ENCODE results near the gene CTNNAL1.
"Not testable (repeated sequence)": the region's sequence is repeated elsewhere in the genome, so short reads cannot be mapped to it uniquely, and the experiment has no call there.

Gene CTNNAL1

DNA sequence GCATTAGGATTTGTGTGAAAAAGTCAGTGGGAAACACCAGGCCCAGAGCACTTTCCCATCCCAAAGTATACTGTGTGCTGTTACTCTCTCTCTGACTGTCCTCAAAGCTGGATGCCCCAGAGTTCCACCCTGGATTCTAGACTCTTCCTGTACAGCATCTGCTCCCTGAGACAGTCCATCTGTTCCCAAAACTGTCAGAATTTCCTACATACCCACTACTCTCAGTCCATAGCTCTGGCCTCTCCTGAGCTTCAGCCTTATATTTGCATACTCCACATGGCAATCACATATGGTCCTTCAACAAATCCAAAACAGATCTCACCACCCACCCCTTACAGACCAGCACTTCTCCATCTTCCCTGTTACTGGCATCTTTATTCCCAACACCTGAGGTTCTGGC, 88.8 kb downstream of the CTNNAL1 start:
- DNase-seq: no peak

DNA sequence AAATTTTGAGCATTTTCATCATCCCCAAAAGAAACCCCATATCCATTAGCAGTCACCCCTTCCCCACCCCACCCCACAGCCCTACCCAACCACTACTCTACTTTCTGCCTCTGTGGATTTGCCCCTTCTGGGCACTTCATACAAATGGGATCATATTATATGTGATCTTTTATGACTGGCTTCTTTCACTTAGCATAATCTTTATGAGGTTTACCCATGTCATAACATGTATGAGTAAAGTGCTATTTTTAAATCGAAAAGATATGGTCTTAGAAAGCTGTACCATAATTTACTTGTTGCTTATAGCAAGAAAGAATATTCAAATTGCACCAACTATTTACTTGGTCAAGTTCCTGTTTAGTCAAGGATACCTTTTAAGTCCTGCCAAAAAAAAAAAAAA, 92.1 kb downstream of the CTNNAL1 start:
- DNase-seq: no peak

DNA sequence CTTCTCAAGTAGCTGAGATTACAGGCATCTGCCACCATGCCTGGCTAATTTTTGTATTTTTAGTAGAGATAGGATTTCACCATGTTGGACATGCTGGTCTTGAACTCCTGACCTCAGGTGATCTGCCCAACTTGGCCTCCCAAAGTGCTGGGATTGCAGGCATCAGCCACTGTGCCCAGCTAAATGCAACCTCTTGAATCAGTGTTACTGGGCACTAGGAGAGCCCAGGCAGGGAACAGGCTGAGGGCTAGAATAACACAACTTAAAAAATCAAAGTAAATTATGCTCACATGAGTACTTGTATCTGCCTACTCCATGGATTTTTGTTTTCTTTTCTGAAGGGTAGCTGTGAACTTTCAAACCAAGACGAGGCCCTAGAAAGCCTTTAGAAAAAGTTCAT, 92.9 kb downstream of the CTNNAL1 start:
- not testable (repeated sequence) for DNase-seq

DNA sequence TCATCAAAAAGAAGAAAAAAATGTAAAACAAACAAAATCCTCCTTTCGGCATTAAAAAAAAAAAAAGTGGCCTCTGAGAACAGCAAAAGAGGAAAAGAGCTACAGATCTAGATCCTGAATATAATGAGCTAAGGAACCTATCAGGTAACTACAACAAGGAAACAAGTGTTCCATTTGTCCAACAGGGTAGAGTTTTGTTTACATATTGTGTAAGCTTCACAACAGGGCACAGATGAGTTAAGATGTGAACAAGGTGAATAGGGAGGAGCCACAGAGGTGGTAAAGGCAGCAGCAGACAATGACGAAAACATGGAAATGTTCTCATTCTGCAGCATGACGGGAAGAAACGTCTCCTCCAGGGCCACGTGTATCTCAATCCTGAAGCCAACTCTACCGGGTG, 93.8 kb downstream of the CTNNAL1 start:
- DNase-seq: no peak

DNA sequence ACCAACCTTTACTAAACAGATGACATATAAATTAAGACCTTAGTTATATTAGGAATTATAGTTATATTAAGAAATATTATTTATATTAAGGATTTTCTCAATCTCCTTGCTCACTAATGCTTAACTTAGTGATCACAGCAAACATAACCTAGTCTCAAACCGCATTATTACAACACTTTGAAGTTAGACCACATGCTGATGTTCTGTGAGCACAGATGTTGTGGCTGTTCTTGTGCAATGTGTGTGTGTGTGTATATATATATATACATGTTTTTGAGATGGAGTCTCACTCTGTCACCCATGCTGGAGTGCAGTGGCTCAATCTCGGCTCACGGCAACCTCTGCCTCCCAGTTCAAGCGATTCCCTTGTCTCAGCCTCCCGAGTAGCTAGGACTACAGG, 99.9 kb downstream of the CTNNAL1 start:
- no peak for DNase-seq

DNA sequence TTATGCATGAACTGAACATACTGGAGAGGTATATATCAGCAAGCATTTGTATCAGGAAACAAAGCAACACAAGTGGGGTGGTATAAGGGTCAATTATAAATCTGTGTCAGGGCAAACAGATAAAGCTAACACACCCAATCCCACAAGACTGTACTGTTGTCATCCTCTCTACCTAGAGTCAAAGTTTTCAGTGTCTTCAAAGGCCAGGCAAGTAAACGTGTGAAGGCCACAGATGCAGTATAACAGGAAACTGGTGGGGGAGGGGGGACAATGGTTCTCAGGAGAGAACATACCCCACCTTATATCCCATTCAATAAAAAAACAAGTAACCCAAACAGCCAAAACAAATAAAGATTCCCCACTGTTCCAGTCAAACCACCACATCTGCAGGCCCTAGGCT, 101.5 kb downstream of the CTNNAL1 start:
- no peak for DNase-seq

DNA sequence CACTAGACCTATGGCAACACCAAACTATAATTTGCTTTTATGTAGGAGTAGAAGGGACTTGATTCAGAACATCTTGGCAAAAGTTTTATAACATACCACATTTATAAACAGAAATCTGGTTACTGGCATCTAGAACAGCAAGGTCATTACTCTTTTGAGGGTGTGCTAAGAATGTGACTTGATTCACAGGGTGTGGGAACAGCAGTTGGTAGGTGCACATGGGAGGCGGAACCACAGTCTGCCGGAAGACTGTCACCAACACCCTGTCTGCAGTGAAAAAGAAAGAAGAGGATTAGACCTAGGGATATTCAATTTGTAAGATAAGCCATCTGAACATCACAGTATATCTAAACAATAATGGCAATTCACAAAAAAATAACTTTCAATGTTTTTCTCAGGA, 102.4 kb downstream of the CTNNAL1 start:
- DNase-seq: no peak

DNA sequence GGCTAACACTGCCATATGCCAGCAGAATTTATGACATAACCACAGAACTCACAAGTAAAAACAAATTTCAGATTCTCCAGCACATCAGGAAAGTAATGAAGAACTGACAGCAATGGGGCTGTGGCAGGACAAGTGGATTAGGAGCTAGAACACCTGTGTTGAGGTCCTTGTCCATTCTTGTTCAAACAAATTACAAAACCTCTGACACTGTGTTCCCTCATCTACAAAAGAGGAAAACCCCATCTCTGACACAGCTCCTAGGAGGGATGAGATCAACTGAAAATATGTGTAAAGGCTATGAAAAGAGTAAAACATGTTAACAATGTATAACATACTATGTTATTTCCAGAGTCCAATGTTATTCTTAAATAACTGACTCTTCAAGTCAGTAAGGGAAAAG, 102.9 kb downstream of the CTNNAL1 start:
- no peak for DNase-seq

DNA sequence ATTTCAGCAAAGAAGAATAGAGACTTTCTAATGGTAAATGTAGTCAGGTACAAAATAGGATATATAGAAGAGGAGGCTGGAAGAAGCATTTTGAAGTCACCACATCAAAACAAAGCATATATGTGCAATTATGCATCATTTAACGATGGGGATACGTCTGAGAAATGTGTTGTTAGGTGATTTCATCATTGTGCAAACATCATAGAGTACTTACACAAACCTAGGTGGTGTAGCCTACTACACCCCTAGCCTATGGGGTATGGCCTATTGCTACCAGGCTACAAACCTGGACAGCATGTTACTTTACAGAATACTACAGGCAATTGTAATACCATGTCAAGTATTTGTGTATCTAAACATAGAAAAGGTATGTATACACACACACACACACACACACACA, 107.8 kb downstream of the CTNNAL1 start:
- DNase-seq: no peak

DNA sequence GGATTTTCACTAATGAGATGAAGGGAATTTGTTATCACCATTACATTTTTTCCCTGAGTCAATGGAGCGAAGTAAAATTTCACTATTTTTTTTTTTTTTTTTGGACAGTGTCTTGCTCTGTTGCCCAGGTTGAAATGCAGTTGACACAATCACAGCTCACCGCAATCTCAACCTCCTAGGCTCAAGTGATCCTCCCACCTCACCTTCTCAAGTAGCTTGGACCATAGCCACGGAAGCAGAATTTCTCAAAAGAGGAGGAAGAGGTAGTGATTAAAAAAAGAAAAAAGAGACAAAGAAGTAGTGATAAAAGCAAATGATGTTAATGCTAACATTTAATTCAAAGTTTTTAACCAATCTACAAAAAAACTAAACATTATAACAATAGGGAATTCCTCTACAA, 109.1 kb downstream of the CTNNAL1 start:
- no peak for DNase-seq

DNA sequence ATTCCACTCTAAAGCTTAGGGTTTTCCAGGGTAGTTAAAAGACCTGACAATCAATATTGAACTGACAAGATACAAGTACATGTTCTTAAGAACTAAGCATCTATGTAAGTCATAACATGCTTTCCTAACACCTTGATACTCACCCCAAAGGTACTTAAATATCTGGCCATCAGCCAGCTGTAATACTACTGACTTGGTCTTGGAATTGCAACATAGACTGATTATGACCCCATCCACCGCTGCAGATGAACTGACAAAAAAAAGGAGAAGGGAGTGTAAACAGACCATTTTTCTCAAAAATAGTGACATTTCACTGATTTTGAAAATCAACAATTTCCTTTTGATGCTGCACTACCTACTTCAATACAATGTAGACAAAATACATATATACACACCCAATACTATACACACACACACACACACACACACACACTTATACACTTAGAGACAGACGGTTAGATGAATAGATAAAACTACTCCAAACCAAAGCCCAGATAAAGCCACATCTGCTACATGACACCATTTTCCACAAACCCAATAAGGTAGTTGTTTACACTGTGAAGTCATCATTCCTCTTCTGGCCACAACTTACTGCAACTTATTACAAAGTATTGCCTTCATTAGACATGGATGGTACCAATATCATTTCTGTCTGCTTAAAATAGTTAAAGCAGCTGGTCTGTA, 109.7 kb downstream of the CTNNAL1 start:
- DNase-seq: no peak

DNA sequence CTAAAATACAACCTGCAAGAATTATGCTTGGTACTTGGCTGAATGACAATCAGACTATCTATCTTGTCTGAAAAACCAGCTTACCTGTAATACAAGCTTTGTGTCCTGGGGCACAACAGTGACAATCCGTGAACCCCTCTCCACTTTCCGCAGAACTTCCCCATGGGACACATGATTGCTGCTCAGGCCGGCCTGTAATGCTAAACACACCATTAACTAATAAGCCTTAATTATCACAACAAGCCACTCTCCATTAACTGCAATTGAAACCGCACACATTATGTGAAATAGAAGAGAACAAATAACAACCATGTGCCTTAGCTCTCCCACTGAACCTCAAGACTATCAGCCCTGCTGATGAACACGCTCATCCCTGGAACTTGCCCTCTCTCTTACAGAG, 113.1 kb downstream of the CTNNAL1 start:
- no peak for DNase-seq

DNA sequence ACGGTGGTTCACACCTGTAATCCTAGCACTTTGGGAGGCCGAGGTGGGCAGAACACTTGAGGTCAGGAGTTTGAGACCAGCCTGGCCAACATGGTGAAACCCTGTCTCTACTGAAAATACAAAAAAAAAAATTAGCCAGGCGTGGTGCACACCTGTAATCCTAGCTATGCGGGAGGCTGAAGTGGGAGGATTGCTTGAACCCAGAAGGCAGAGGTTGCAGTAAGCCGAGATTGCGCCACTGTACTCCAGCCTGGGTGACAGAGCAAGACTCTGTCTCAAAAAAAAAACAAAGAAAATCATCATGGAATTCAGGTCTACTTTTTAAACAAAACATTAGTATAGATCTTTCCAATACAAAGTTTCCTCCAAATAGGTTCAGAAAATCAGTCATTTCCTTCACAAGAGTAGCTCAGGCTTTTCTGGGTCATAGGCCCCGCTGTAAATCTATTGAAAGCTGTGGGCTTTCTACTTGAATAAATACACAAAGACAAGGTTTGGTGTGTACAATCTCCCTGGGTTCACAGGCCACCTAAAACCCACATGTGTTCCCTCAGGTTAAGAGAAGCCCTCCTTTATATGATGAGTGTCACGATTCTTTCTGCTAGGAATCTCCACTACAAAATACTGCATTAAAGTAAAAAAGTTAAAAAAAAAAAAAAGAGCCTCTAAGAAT, 114.1 kb downstream of the CTNNAL1 start:
- not testable (repeated sequence) for DNase-seq

DNA sequence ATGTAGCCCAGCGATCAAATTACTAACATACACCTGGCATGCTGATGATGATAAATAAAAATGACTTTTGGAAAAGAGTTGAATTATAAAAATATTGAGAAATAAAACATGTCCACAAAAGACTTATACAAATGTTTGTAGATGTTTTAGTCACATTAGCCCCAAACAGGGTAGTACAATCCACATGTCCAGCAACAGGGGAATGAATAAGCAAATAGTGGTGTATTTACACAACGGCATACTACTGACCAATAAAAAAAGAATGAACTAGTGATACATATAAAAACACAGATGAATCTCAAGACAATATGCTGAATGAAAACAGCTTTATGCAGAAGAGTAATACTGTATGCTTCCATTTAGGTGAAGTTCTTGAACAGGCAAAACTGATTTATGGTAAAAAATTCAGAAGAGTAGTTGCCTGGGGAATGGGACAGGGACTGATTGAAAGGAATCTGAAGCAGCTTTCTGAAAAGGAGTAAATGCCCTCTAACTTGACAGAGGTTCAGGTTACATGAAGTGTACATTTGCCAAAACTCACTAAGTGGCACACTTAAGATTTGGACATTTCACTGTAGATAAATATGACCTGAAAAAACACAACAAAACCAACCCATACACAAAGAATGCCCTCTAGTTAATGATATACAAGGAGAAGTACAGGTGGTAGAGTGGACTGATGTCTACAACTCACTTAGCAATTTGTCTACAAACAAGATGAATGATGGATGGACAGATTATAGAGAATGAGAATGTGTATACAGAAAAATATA, 115.8 kb downstream of the CTNNAL1 start:
- no peak for DNase-seq

DNA sequence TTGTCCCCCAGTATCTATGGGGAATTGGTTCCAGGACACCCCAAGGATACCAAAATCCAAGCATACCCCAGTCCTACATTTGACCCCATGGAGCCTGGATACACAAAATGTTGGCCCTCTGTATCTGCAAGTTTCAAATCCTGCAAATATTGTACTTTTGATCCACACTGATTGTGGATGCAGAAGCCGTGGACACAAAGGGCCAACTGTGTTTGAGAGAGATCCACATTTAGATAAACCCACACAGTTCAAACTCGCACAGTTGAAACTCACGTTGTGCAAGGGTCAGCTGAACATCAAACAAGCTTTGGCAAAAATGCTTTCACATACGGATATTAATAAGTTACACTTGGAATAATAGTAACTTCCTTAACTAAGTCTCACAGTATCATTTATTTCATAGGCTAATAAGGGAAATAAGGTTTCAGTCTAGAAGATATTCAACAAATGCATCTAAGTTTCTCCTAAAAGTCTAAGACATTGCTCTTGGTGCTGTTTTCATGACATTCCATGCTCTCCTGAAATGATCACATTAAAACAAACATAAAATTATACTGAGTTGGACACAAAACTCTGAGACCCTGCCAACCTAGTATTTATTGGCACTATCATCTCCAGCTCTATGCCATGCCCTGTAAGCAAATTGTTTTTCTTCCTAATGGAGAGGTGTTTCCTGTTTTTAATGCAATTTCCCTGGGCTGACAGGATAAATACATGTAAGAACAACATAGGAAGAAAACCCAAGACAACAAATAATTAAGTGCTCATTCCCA, 118.9 kb downstream of the CTNNAL1 start:
- DNase-seq: no peak
